Liver (tissue), 9 donors: ENCODE data around the gene TSPO2. TPM values are rescaled to one million over a fixed set of nuclear protein-coding genes. Genes with fewer than 3 reads are reported as not detected.

ENCODE experiments used
- DNase-seq: peaks from one replicate; pipeline ENCODE4 v3.0.0-alpha.2; 2017; ENCODE audit warnings: low spot score
- H3K27ac ChIP-seq, 2 donors: one replicate each; pipeline ENCODE4 v1.7.0; 2013; ENCODE audit warnings: inconsistent platforms in 2 of 2, low read length in 2 of 2, control low read depth in 1 of 2, low read depth in 1 of 2, mild to moderate bottlenecking in 1 of 2
- H3K27me3 ChIP-seq, 4 donors: one replicate each; pipeline versions ENCODE4 v1.6.1 to v1.7.0; 2013; ENCODE audit warnings: low read length in 3 of 4, inconsistent platforms in 1 of 4, mild to moderate bottlenecking in 1 of 4, moderate library complexity in 1 of 4; ENCODE audit not compliant: control insufficient read depth in 4 of 4, insufficient read depth in 4 of 4
- H3K36me3 ChIP-seq, 4 donors: one replicate each; pipeline versions ENCODE4 v1.6.1 to v1.7.0; 2013; ENCODE audit warnings: low read length in 3 of 4, mild to moderate bottlenecking in 3 of 4, low read depth in 1 of 4, moderate library complexity in 1 of 4; ENCODE audit not compliant: control insufficient read depth in 4 of 4, insufficient read depth in 3 of 4
- H3K4me1 ChIP-seq, 4 donors: one replicate each; pipeline versions ENCODE4 v1.6.1 to v1.7.0; 2013; ENCODE audit warnings: low read length in 3 of 4, mild to moderate bottlenecking in 3 of 4, moderate library complexity in 1 of 4; ENCODE audit not compliant: control insufficient read depth in 4 of 4, insufficient read depth in 4 of 4
- H3K4me3 ChIP-seq, 3 donors: one replicate each; pipeline versions ENCODE4 v1.6.1 to v1.7.0; 2013; ENCODE audit warnings: low read length in 3 of 3, control low read depth in 1 of 3, low read depth in 1 of 3, mild to moderate bottlenecking in 1 of 3
- H3K9ac ChIP-seq, 2 donors: one replicate each; pipeline ENCODE4 v1.7.0; 2013; ENCODE audit warnings: low read length in 2 of 2, mild to moderate bottlenecking in 2 of 2, moderate library complexity in 2 of 2, control low read depth in 1 of 2, low read depth in 1 of 2
- H3K9me3 ChIP-seq, 4 donors: one replicate each; pipeline versions ENCODE4 v1.6.1 to v1.7.0; 2013; ENCODE audit warnings: low read length in 3 of 4; ENCODE audit not compliant: control insufficient read depth in 4 of 4
- ATF3 ChIP-seq: IDR thresholded peaks from 2 replicates; pipeline ENCODE4 v1.6.1; 2016; ENCODE audit warnings: antibody characterized with exemption
- CTCF ChIP-seq: fragments of 150-350 bp; IDR thresholded peaks from 2 replicates; pipeline ENCODE4 v1.5.1; 2017; ENCODE audit warnings: improper control_type of control experiment, low read depth, low read length; ENCODE audit not compliant: missing input control
- EGR1 ChIP-seq, 2 donors: IDR thresholded peaks; 2 replicates each; pipeline ENCODE4 v1.6.1; 2016 to 2018; ENCODE audit warnings: antibody characterized with exemption in 2 of 2, low read depth in 2 of 2
- FOXA1 ChIP-seq: IDR thresholded peaks from 2 replicates; pipeline ENCODE4 v1.6.1; 2016; ENCODE audit warnings: antibody characterized with exemption
- FOXA2 ChIP-seq: IDR thresholded peaks from 2 replicates; pipeline ENCODE4 v1.6.1; 2016; ENCODE audit warnings: antibody characterized with exemption
- GABPA ChIP-seq, 2 donors: IDR thresholded peaks in 1 of 2; conservative IDR thresholded peaks in 1 of 2; 2 replicates each; pipeline ENCODE4 v1.6.1; 2016; ENCODE audit warnings: antibody characterized with exemption in 2 of 2, mild to moderate bottlenecking in 1 of 2, moderate library complexity in 1 of 2
- HNF4A ChIP-seq, 2 donors: conservative IDR thresholded peaks; 2 replicates each; pipeline ENCODE4 v1.6.1; 2016; ENCODE audit warnings: antibody characterized with exemption in 2 of 2, mild to moderate bottlenecking in 2 of 2
- HNF4G ChIP-seq: IDR thresholded peaks from 2 replicates; pipeline ENCODE4 v1.6.1; 2016; ENCODE audit warnings: antibody characterized with exemption
- JUND ChIP-seq, 2 donors: IDR thresholded peaks; 2 replicates each; pipeline ENCODE4 v1.6.1; 2016; ENCODE audit warnings: antibody characterized with exemption in 2 of 2
- NR2F2 ChIP-seq: IDR thresholded peaks from 2 replicates; pipeline ENCODE4 v1.6.1; 2016; ENCODE audit warnings: antibody characterized with exemption
- RAD21 ChIP-seq, 2 donors: IDR thresholded peaks; 2 replicates each; pipeline ENCODE4 v1.6.1; 2016; ENCODE audit warnings: antibody characterized with exemption in 2 of 2, mild to moderate bottlenecking in 2 of 2
- RXRA ChIP-seq, 2 donors: IDR thresholded peaks; 2 replicates each; pipeline ENCODE4 v1.6.1; 2017 to 2018; ENCODE audit warnings: antibody characterized with exemption in 2 of 2, mild to moderate bottlenecking in 1 of 2
- SP1 ChIP-seq: IDR thresholded peaks from 2 replicates; pipeline ENCODE4 v1.6.1; 2018; ENCODE audit warnings: antibody characterized with exemption, mild to moderate bottlenecking
- TAF1 ChIP-seq: conservative IDR thresholded peaks from 2 replicates; pipeline ENCODE4 v1.6.1; 2016; ENCODE audit warnings: antibody characterized with exemption, mild to moderate bottlenecking
- YY1 ChIP-seq: IDR thresholded peaks from 2 replicates; pipeline ENCODE4 v1.6.1; 2016; ENCODE audit warnings: antibody characterized with exemption, mild to moderate bottlenecking
- ZBTB33 ChIP-seq: IDR thresholded peaks from 2 replicates; pipeline ENCODE4 v1.6.1; 2016; ENCODE audit warnings: antibody characterized with exemption
- WGBS: extraction: QIAGEN DNeasy Blood & Tissue Kit; methylation state at CpG from one replicate; pipeline ENCODE4 v1.1.7; 2013; 5-methylcytosine and 5-hydroxymethylcytosine counted together
- polyA plus RNA-seq, 2 donors: library from polyadenylated mRNA; stranded (reverse) in 1 of 2; unstranded in 1 of 2; fragments of 200-250 nt in 1 of 2; fragments of >200 nt in 1 of 2; fragmentation: Nextera tagmentation in 1 of 2; extraction: Ambion mirVana in 1 of 2; gene quantifications; one replicate each; pipeline versions ENCODE4 v1.2.1 to v1.2.3, GENCODE V29; 2013 to 2015
- total RNA-seq, 2 donors: library from RNA; depleted of rRNA; stranded (reverse); fragments of >200 nt; gene quantifications; one replicate each; pipeline ENCODE4 v1.2.3, GENCODE V29; 2014
- TF ChIP-seq, protein P1 (sequence below): IDR thresholded peaks from 2 replicates; pipeline ENCODE4 v1.6.1; 2016; ENCODE audit warnings: antibody characterized with exemption
- TF ChIP-seq, protein P2 (sequence below): IDR thresholded peaks from 2 replicates; pipeline ENCODE4 v1.6.1; 2016; ENCODE audit warnings: antibody characterized with exemption, mild to moderate bottlenecking
- donor health status: healthy.
- donor health status: healthy.
- donor health status: healthy.
- donor health status: healthy.
- donor health status: healthy.

TSPO2 gene
- total and polyA plus RNA-seq, 4 donors: 0.25 to 64.9 (median 0.43) TPM

GRCh38 chr6:41047306-41047705, 5.0 kb downstream of the TSPO2 start:
- H3K36me3 ChIP-seq: no peaks in the 10 kb centered on the region
- no peak for TF ChIP-seq ATF3
- no peak for TF ChIP-seq HNF4G
- no peak for TF ChIP-seq JUND (IDR thresholded peaks at IDR 0.05)
- TF ChIP-seq ZBTB33: no peak
- TF ChIP-seq RXRA (IDR thresholded peaks at IDR 0.05): no peak
- TF ChIP-seq, protein P1, sequence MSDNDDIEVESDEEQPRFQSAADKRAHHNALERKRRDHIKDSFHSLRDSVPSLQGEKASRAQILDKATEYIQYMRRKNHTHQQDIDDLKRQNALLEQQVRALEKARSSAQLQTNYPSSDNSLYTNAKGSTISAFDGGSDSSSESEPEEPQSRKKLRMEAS: no peak
- no peak for TF ChIP-seq FOXA1
- no peak for TF ChIP-seq HNF4A (conservative IDR thresholded peaks at IDR 0.05)
- no peak for TF ChIP-seq RAD21 (IDR thresholded peaks at IDR 0.05)
- TF ChIP-seq NR2F2: no peak
- no peak for TF ChIP-seq TAF1
- TF ChIP-seq SP1: no peak
- TF ChIP-seq YY1: no peak
- no peak for TF ChIP-seq EGR1 (IDR thresholded peaks at IDR 0.05; ENCODE audit: low read depth in 2 of 2)
- TF ChIP-seq, protein P2, sequence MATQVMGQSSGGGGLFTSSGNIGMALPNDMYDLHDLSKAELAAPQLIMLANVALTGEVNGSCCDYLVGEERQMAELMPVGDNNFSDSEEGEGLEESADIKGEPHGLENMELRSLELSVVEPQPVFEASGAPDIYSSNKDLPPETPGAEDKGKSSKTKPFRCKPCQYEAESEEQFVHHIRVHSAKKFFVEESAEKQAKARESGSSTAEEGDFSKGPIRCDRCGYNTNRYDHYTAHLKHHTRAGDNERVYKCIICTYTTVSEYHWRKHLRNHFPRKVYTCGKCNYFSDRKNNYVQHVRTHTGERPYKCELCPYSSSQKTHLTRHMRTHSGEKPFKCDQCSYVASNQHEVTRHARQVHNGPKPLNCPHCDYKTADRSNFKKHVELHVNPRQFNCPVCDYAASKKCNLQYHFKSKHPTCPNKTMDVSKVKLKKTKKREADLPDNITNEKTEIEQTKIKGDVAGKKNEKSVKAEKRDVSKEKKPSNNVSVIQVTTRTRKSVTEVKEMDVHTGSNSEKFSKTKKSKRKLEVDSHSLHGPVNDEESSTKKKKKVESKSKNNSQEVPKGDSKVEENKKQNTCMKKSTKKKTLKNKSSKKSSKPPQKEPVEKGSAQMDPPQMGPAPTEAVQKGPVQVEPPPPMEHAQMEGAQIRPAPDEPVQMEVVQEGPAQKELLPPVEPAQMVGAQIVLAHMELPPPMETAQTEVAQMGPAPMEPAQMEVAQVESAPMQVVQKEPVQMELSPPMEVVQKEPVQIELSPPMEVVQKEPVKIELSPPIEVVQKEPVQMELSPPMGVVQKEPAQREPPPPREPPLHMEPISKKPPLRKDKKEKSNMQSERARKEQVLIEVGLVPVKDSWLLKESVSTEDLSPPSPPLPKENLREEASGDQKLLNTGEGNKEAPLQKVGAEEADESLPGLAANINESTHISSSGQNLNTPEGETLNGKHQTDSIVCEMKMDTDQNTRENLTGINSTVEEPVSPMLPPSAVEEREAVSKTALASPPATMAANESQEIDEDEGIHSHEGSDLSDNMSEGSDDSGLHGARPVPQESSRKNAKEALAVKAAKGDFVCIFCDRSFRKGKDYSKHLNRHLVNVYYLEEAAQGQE: no peak
- no peak for TF ChIP-seq CTCF
- TF ChIP-seq GABPA (IDR thresholded peaks at IDR 0.05 in 1 of 2, conservative IDR thresholded peaks at IDR 0.05 in 1 of 2): no peak
- TF ChIP-seq FOXA2: no peak
- no peak overlapping the region for H3K4me3 ChIP-seq
- no peaks in the 10 kb centered on the region for H3K27me3 ChIP-seq
- H3K4me1 ChIP-seq: peaks cover 6 to 30% (median 21%) of the 10 kb centered on the region in 4 donors
- H3K9me3 ChIP-seq: no peaks in the 10 kb centered on the region
- DNase-seq: no peak
- no peak overlapping the region for H3K9ac ChIP-seq
- H3K27ac ChIP-seq: no peak overlapping the region
- WGBS: 97% methylated on average over 2 of the region's 2 CpGs
